IPS DF 6.9 (cell line): ENCODE measurements around the gene AMACR.
"Not testable (repeated sequence)": the region's sequence is repeated elsewhere in the genome, so short reads cannot be mapped to it uniquely, and the experiment has no call there.

ENCODE experiments used
- DNase-seq: peaks from one replicate; pipeline ENCODE4 v3.0.0-alpha.2; 2013; ENCODE audit warnings: low read depth, low spot score
- H3K27ac ChIP-seq: one replicate; pipeline ENCODE4 v1.5.1; 2013; ENCODE audit warnings: low read length, control low read depth
- H3K27me3 ChIP-seq: 2 replicates; pipeline ENCODE4 v1.6.1; 2013; ENCODE audit warnings: mild to moderate bottlenecking, low read length; ENCODE audit not compliant: control insufficient read depth, insufficient read depth
- H3K36me3 ChIP-seq: 2 replicates; pipeline ENCODE4 v1.6.1; 2013; ENCODE audit warnings: low read length; ENCODE audit not compliant: control insufficient read depth, insufficient read depth
- H3K4me1 ChIP-seq: 2 replicates; pipeline ENCODE4 v1.6.1; 2013; ENCODE audit warnings: low read length; ENCODE audit not compliant: control insufficient read depth, insufficient read depth
- H3K4me3 ChIP-seq: 2 replicates; pipeline ENCODE4 v1.5.1; 2013; ENCODE audit warnings: mild to moderate bottlenecking, low read length
- H3K9me3 ChIP-seq: 2 replicates; pipeline ENCODE4 v1.6.1; 2013; ENCODE audit warnings: low read length, inconsistent platforms; ENCODE audit not compliant: control insufficient read depth, insufficient read depth
- WGBS: extraction: QIAGEN DNeasy Blood & Tissue Kit; methylation state at CpG from one replicate; pipeline ENCODE4 v1.1.7; 2013; ENCODE audit warnings: mixed read lengths, missing lambda C conversion rate; ENCODE audit not compliant: insufficient read length, insufficient coverage; 5-methylcytosine and 5-hydroxymethylcytosine counted together

The AMACR gene

DNA sequence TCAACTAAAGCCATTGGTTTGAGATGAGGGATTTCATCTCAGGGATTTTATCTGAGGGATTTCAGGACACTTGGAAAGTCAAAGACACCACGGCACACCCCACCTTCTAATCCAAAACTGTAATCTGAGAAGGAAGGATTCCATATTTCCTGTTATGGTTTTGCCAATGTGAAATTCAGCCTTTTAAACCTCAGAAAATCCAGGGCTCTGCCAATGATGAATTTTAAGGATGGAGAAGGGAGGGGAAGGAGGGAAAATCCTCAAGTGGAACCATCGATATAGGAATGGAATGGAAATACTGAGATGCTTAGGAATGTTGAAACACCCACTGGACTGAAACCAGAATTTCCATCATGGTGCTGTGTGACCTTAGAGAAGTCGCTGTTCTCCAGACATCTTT is 29.9 kb upstream of the AMACR start:
- DNase-seq, result no peak
- H3K27me3 ChIP-seq, result no peaks in the 10 kb centered on the region
- H3K4me3 ChIP-seq, result no peak overlapping the region
- no peaks in the 10 kb centered on the region for H3K36me3 ChIP-seq
- no peaks in the 10 kb centered on the region; the same call in 1 of the 2 replicates for H3K9me3 ChIP-seq
- WGBS, result no CpG with 5 or more reads among the region's 3 CpGs
- H3K4me1 ChIP-seq, result no peaks in the 10 kb centered on the region
- H3K27ac ChIP-seq, result no peak overlapping the region

DNA sequence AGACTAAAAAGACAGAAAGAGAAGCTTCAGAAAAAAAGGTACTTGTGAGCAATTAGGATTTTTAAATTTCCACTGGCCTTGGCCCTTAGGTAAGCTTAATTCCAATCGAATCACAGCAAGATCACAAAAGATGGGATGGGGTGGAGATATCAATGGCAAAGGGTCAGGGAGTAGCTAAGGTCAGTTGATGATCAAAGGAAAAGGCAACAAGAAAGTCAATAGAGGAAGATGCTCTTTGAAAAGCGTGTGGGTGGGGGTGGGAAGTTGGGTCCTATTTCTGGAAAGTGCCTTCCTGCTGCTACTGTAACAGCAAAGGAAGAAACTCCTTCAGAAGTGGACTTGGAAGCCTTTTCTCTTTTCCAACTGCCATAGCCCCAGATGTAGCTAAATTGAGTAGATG is 27.9 kb upstream of the AMACR start:
- Histone ChIP-seq H3K4me1 (no peaks in the 10 kb centered on the region), H3K36me3 (no peaks in the 10 kb centered on the region), H3K9me3 (no peaks in the 10 kb centered on the region; the same call in 1 of the 2 replicates), H3K4me3 (no peak overlapping the region), H3K27me3 (no peaks in the 10 kb centered on the region), H3K27ac (no peak overlapping the region)
- no peak for DNase-seq
- WGBS, result no CpG with 5 or more reads among the region's 2 CpGs

DNA sequence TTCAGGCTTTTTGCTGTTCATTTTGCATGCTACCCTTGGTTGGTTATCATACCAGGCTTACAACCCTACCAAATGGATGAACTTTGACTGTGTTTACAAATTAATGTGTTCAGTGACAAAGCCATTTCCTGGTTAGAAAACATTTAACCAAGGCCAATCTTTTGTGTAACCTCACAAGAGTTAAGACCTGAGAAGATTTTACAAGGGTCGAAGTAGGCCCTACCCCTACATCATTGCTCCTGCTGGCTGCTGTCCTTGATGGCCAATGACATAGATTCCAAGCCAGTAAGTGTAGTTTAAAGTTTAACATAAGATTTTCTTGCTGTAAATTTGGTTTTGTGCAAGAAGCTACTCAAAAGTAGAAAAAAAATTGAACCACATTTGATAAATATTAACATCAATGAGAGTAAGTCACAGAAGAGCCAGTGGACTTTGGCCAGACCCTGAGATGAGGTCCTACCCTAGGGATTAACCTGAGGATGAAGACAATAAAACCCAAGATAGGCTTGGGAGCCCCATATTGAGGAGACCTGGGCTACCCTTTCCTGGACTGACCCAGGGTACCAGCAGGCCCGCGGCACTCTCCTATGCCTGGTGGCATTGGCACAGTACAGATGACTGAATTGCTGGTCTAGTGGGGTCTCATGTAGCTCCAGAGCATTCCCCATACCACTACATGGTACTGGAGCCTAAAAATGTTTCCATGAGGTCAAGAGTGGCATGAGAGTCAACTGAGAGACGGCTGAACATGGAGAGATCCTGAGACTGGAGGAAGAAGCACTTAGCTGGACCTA is 26.9 kb upstream of the AMACR start:
- no peaks in the 10 kb centered on the region for H3K36me3 ChIP-seq
- no peaks in the 10 kb centered on the region; the same call in 1 of the 2 replicates for H3K9me3 ChIP-seq
- H3K4me1 ChIP-seq, result no peaks in the 10 kb centered on the region
- H3K27ac ChIP-seq, result no peak overlapping the region
- no peak overlapping the region for H3K4me3 ChIP-seq
- no peak for DNase-seq
- WGBS, result no CpG with 5 or more reads among the region's 4 CpGs
- H3K27me3 ChIP-seq, result no peaks in the 10 kb centered on the region

DNA sequence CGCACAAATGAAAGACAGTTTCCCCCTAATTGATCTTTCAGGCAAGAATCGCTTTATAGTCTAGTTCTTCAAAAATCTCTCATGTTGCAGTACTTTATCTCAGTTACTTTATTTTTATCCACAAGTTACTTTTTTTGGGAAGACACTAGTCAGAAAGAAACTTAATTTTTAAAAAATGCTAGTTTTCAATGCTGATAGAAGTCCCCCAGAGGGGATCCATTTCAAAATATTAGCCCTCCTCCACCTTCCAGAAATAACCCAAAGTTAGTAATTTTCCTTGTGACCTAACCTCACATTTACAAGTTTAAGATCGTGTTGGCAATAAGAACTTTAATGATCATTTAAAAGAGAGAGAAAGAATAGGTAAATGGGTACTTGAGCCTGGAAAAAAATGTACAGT is 24.1 kb upstream of the AMACR start:
- Histone ChIP-seq H3K4me1 (no peaks in the 10 kb centered on the region), H3K36me3 (no peaks in the 10 kb centered on the region)
- WGBS, result no CpG with 5 or more reads among the region's 3 CpGs

DNA sequence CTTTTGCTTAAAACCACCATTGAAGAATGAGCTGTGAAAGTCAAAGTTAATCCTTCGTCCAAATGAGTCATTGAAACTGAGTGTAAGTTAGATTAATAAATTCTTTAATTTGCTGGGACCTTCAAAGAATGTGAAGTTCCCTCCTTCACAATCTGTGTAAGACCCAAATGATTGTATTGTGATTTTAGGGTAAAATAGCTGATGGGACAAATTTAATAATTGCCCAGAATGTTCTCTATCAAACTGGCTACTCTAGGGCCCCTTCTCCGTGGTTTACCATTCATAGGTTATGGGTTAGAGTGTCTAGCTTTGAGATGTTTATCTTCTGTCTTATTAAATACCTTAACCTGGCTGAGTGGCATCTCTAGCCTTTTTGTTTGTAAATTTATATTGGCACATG is 23.3 kb upstream of the AMACR start:
- Histone ChIP-seq H3K27me3 (no peaks in the 10 kb centered on the region), H3K9me3 (no peaks in the 10 kb centered on the region), H3K4me1 (no peaks in the 10 kb centered on the region), H3K36me3 (no peaks in the 10 kb centered on the region), H3K27ac (no peak overlapping the region), H3K4me3 (no peak overlapping the region)
- DNase-seq, result no peak
- no CpG with 5 or more reads among the region's 2 CpGs for WGBS

More for the DNA sequence above, 24.1 kb upstream of the AMACR start:
- H3K4me3 ChIP-seq, result no peak overlapping the region
- H3K27me3 ChIP-seq, result no peaks in the 10 kb centered on the region
- no peak overlapping the region for H3K27ac ChIP-seq
- DNase-seq, result no peak
- H3K9me3 ChIP-seq, result no peaks in the 10 kb centered on the region

DNA sequence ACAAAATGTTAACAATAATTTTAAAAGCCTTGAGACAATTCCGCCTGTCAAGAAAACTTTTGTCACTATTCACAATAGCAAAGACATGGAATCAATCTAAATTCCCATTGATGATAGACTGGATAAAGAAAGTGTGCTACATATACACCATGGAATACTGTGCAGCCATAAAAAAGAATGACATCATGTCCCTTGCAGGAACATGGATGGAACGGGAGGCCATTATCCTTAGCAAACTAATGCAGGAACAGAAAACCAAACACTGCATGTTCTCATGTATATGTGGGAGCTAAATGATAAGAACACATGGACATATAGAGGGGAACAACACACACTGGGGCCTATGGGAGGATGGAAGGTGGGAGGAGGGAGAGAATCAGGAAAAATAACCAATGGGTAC is 22.7 kb upstream of the AMACR start:
- not testable (repeated sequence) for H3K4me1 ChIP-seq, H3K4me3 ChIP-seq, H3K27me3 ChIP-seq, DNase-seq, H3K27ac ChIP-seq, H3K9me3 ChIP-seq, H3K36me3 ChIP-seq
- WGBS, result no CpG with 5 or more reads among the region's 2 CpGs

DNA sequence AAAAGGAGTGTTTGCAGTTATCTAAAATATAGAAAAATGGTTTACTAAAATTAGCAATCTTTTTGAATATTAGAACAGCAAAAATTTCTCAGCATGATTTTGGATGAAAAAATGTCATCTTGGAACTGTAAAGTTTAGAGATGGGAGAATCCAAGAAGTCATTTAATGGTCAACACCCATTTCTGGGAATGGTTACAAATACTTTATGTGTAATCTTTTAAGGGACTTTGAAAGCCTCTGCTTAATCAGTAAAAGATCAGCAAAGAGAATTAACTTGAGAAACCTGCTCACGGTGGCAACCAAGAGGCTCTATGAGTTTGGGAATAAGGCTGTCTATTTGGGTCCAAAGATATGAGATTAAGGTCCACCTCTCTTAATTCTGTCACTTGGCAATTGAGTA is 22.2 kb upstream of the AMACR start:
- Histone ChIP-seq H3K4me3 (no peak overlapping the region), H3K36me3 (no peaks in the 10 kb centered on the region), H3K4me1 (no peaks in the 10 kb centered on the region), H3K27ac (no peak overlapping the region), H3K9me3 (no peaks in the 10 kb centered on the region), H3K27me3 (no peaks in the 10 kb centered on the region)
- WGBS, result no CpG with 5 or more reads among the region's 1 CpG
- no peak for DNase-seq

DNA sequence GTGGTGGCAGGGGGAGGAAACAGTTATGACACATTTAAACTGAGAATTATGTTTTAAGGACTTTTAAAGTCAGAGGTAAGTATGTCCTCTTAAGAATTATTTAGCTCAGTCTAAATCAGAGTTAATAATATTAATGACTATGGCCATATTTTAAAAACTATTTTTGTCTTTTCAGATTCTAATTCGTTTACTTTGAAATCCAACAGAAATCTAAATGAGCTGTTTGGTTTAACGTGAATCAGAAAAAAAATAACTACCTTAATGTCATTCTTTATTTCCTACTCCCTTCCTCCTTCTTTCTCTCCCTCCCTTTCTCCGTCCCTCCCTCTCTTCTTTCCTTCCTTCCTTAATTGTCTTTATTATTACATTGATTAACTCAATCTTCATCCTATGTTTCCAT is 20.5 kb upstream of the AMACR start:
- WGBS, result 100% methylated on average over 1 of the region's 3 CpGs
- no peak overlapping the region for H3K27ac ChIP-seq

DNA sequence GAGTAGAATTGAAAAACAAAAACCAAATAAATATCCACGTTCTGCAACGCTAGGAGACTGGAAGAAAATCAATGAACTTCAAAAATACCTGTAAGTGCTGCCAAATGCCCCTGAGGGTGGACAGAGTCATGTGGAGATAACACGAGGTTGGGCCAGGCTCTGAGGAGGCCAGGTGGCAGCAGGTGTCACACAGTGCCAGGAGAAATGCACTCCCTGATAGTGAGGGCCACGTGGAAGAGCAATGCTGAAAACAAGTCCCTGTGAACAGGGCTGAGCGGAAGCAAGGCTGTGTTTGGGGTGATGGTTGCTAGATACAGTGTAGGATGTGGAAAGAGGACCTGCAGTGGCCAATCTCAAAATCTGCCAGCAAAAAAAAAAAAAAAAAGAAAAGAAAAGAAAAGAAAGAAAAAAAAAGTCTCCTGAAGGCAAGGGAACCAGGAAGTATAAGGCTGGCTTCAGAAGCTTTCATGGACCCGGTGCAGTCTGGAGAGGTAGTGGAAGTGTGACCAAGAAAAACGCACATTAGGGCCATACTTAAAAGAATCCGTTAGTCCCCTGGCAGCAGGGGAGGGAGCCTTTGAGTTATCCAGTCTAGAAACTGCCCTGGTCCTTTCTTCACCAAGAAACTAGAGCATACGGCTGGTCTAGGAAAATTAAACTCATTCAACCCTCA is 18.4 kb upstream of the AMACR start:
- no peak for DNase-seq
- WGBS, result no CpG with 5 or more reads among the region's 9 CpGs
- no peaks in the 10 kb centered on the region for H3K4me1 ChIP-seq
- no peaks in the 10 kb centered on the region for H3K27me3 ChIP-seq
- no peak overlapping the region for H3K4me3 ChIP-seq
- H3K27ac ChIP-seq, result no peak overlapping the region
- H3K36me3 ChIP-seq, result no peaks in the 10 kb centered on the region
- H3K9me3 ChIP-seq, result no peaks in the 10 kb centered on the region

More for the DNA sequence above, 20.5 kb upstream of the AMACR start:
- Histone ChIP-seq H3K4me1 (no peaks in the 10 kb centered on the region), H3K36me3 (no peaks in the 10 kb centered on the region), H3K9me3 (no peaks in the 10 kb centered on the region), H3K4me3 (no peak overlapping the region), H3K27me3 (no peaks in the 10 kb centered on the region)
- DNase-seq, result no peak

DNA sequence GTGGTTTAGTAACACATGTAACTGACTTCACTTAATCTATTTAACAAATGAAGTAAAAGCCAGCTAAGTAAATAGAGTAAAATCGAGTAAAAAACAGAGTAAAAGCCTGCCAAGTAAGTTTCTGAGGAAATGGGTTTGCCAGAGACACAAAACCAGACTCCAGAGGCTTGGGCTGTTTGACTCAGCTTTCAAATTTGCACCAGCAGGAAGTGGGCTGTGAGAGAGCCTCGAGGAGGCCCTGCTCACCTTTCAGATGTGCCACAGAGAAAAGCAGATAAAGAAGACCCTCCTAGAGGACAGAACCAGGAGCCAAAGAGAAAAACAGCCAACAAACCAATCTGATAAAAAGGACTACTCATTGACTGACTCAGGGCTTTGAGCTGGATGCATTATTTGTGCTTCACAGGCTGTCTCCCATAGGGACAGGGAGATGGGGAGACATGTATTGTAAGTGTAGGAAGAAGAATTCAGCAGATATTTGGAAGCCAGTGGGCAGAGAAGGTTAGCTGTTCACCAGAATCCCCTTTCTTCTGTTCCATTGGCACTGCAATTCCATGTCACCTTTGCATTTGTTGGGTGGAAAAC is 14.4 kb upstream of the AMACR start:
- Histone ChIP-seq H3K27ac (no peak overlapping the region), H3K9me3 (no peaks in the 10 kb centered on the region), H3K4me1 (no peaks in the 10 kb centered on the region), H3K4me3 (no peak overlapping the region), H3K27me3 (no peaks in the 10 kb centered on the region), H3K36me3 (no peaks in the 10 kb centered on the region)
- DNase-seq, result no peak
- WGBS, result no CpG with 5 or more reads among the region's 2 CpGs
